Epithelial cell of esophagus (primary cell): ENCODE data around the gene TMPRSS4.

ENCODE experiments used
- DNase-seq: peaks from one replicate; pipeline ENCODE4 v3.0.0; 2010; ENCODE audit warnings: low read depth
- H3K4me3 ChIP-seq: 2 replicates; pipeline ENCODE4 v1.5.1; 2011; ENCODE audit warnings: mild to moderate bottlenecking, low read length, control low read depth
- TF ChIP-seq, protein P1 (sequence below): IDR thresholded peaks from 2 replicates; pipeline ENCODE4 v1.5.1; 2011; ENCODE audit warnings: low read depth, mild to moderate bottlenecking, low read length, control low read depth, inconsistent platforms; ENCODE audit not compliant: insufficient read depth; ENCODE audit errors: missing control alignments

The TMPRSS4 gene

DNA sequence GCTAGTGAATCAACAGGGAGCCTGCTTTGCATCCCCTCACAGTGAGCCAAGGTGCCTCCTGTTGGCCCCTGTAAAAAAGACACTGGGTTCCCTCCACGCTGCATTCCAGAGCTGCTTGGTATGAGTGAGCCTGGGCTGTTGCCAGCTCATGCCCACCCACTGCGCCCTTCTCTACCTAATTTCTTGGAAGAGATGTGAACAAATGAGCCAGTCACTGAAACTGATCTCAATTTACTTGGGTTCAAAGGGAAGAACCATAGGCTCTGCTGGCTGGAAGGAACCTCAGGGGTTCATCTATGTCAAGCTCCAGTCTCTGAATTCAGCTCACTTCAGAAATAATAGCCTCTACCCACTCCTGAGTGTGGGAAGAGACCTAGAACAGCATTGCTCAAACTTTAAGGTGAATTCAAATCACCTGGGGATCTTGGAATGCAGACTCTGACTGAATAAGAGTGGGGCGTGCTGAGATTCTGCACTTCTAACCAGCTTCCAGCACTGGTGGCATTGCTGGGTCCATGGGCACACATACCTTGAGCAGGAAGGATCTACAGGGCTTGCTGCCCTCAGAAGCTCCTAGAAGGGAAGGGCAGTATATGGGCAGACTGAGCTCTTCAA, 5.4 kb upstream of the TMPRSS4 start:
- TF ChIP-seq, protein P1, sequence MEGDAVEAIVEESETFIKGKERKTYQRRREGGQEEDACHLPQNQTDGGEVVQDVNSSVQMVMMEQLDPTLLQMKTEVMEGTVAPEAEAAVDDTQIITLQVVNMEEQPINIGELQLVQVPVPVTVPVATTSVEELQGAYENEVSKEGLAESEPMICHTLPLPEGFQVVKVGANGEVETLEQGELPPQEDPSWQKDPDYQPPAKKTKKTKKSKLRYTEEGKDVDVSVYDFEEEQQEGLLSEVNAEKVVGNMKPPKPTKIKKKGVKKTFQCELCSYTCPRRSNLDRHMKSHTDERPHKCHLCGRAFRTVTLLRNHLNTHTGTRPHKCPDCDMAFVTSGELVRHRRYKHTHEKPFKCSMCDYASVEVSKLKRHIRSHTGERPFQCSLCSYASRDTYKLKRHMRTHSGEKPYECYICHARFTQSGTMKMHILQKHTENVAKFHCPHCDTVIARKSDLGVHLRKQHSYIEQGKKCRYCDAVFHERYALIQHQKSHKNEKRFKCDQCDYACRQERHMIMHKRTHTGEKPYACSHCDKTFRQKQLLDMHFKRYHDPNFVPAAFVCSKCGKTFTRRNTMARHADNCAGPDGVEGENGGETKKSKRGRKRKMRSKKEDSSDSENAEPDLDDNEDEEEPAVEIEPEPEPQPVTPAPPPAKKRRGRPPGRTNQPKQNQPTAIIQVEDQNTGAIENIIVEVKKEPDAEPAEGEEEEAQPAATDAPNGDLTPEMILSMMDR, result no peak
- DNase-seq, result no peak
- H3K4me3 ChIP-seq, result no peak overlapping the region

DNA sequence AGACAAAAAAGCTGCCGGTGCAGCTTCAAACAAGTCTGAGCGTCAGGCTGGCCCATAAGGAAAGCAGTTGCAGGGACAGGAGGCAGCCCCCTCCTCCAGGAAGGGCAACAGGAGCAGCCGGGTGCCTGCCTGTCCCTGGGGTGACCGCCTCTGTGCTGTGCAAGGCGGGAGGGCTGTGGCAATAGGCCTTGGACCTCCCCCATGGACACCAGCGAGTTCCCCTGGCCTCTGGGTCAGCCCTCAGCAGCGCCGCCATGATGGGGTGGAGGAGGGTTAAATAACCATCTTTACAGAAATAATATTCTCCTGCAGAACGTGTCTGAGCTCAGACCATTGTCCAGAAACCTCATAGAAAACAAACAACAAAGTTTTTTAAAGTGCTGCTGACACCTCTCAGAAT, 3.3 kb upstream of the TMPRSS4 start:
- TF ChIP-seq, protein P1, result no peak
- DNase-seq, result no peak
- H3K4me3 ChIP-seq, result no peak overlapping the region

DNA sequence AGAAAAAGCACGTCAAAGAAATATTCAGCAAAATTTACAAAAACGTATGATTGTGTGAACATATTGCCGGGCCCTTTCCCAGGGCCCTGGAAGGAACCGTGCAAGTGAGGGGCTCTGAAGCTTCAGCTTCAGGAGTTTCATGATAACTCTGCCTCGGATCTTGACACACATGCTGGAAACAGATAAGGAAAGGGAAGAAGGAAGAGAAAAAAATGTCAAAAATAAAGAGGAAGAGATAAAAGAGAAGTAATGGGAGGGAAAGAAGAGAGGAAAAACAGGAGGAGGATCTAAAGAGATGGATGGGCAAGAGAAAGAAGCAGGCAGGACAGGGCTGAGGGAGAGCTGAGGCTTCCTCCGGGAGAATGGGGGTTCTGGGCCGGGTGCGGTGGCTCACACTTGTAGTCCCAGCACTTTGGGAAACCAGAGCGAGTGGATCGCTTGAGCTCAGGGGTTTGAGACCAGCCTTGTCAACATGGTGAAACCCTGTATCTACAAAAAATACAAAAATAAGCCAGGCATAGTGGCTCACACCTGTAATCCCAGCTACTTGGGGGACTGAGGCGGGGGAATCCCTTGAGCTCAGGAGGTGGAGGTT, 2.7 kb upstream of the TMPRSS4 start:
- no peak overlapping the region for H3K4me3 ChIP-seq
- DNase-seq, result no peak
- TF ChIP-seq, protein P1, result no peak

DNA sequence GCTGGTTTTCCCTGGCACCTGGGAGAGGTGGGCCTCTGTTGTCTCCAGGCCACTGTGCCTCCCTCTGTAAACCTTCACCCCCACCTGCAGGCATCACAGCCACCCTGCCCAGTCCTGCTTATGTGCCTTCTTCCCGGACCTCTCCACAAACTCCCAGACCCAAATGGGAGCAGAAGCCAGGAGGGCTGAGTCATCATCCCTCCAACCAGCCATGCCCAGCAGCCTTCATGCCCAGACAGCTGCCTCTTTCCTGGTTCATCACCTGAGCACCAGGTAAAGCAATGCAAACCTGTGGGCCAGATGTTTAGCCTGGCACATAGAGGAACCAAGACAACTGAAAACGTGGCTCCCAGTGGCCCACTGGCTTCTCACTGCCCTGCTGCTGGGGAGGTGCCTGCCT, 2.1 kb upstream of the TMPRSS4 start:
- TF ChIP-seq, protein P1, result no peak
- peak; percentile 96 for DNase-seq
- no peak overlapping the region for H3K4me3 ChIP-seq

DNA sequence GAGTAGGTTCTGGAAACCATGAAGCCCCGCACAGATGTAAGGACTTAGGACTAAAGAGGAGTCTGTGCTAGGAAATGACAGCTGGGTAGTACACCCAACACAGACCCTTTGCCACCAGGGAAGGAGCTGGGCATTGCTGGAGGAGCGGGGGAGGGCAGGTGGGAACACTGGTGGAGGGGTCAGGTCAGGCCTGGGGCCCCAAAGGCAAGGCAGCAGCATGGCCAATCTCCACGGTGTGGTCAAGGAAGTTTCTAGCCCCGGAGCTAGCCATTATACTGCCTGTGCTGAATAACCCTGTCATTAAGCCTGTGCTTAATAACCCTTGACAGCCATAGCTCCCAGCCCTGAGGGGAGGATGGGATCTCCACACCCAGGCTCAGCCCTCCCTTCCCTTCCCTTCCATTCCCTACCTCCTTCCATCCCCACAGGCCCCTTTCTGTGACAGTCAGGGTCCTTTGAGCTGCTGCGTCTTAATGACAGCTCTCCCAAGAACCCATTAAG, 2.1 kb downstream of the TMPRSS4 start:
- DNase-seq, result no peak
- no peak overlapping the region for H3K4me3 ChIP-seq

GRCh38 chr11:118079491-118079890, 2.6 kb downstream of the TMPRSS4 start:
- TF ChIP-seq, protein P1, result no peak
- H3K4me3 ChIP-seq, result no peak overlapping the region
- no peak for DNase-seq

More for the DNA sequence above, 2.1 kb downstream of the TMPRSS4 start:
- TF ChIP-seq, protein P1, result no peak

GRCh38 chr11:118080296-118080695, 3.4 kb downstream of the TMPRSS4 start:
- no peak overlapping the region for H3K4me3 ChIP-seq
- TF ChIP-seq, protein P1, result no peak
- no peak for DNase-seq
